H4 (cell line): Measurements from ENCODE around the gene GDPD4. TPM values are rescaled to one million over a fixed set of nuclear protein-coding genes. Genes with fewer than 3 reads are reported as not detected.

ENCODE experiments used
- DNase-seq: peaks from one replicate; pipeline ENCODE4 v3.0.0-alpha.2; 2015; ENCODE audit warnings: low spot score
- total RNA-seq: library from RNA; depleted of rRNA; stranded (reverse); fragments of >200 nt; shearing (Covaris generic); gene quantifications from 2 replicates; pipeline ENCODE4 v1.2.3, GENCODE V29; 2014; rRNA removed

The GDPD4 gene
- total RNA-seq, 1 experiment from 2014 or later: not detected

GRCh38 chr11:77175869-77176539, 125.5 kb downstream of the GDPD4 start:
- no peak for DNase-seq

- DNase-seq: no peak
These were observed 126.3 kb downstream of the GDPD4 start for GRCh38 chr11:77175021-77175842.

- DNase-seq: no peak
These were observed 126.9 kb downstream of the GDPD4 start for GRCh38 chr11:77174559-77174958.

- DNase-seq: no peak
These were observed 128.0 kb downstream of the GDPD4 start for GRCh38 chr11:77173494-77173893.

GRCh38 chr11:77172666-77172982, 128.9 kb downstream of the GDPD4 start:
- DNase-seq: no peak

- no peak for DNase-seq
These were observed 129.4 kb downstream of the GDPD4 start for GRCh38 chr11:77171885-77172665.

GRCh38 chr11:77171254-77171653, 130.2 kb downstream of the GDPD4 start:
- no peak for DNase-seq

DNA sequence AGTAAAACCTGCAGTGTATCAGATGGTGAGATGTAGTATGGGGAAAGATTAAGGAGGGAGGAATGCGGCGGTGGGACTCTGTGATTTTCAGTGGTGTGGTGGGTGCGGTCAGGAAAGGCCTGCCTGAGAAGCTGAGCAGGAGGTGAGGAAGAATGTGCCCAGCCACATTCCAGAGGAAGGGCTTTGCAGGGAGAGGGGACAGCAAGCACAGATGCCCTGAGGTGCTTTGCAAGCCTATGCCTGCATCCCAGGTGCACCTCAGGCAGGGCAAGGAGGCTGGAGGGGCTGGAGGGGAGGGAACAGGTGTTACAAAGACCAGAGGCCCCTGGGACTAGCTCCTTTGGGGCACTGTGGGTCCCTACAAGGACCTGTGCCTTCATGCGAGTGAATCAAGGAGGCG, 131.4 kb downstream of the GDPD4 start:
- DNase-seq: no peak

- DNase-seq: no peak
These were observed 133.7 kb downstream of the GDPD4 start for GRCh38 chr11:77167791-77168190.

DNA sequence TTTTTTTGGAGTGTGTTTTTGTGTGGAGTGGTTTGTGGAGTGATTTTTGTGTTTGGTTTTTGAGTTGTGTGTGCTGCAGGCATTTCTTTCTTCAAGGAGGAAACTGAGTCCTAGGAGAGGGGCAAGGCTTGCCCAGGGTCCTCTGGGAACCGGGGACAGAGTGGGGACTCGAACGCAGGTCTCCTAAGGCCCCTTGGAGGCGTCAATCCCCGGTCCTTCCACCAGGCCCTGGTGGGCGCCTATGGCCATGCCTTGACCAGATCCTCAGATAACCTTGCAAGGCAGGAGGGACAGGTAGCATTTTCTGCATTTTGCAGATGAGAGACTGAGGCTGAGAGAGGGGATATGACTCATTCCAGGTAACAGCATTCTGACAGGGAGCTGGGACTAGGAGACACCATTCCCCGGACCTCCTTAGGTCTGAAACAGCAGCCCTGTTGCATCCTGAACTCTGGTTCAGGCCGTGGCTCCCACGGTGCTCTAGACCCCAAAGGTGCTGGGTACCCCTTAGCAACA, 134.3 kb downstream of the GDPD4 start:
- no peak for DNase-seq

Other genes starting within 250 kb of the GDPD4 start
- 4.5 and 8.8 TPM in 2 replicates for gene CAPN5, start 234.7 kb downstream of the GDPD4 start, total RNA-seq
- gene OMP, start 198.8 kb downstream of the GDPD4 start, total RNA-seq: not detected in 2 replicates
- 0.35 and 1.4 TPM in 2 replicates for gene MYO7A, start 173.4 kb downstream of the GDPD4 start, total RNA-seq
- 27.7 and 32.6 TPM in 2 replicates for gene PAK1, start 172.4 kb upstream of the GDPD4 start, total RNA-seq